K562 (cell line): ENCODE results near the gene TBC1D17. TPM values are rescaled to one million over a fixed set of nuclear protein-coding genes. Genes with fewer than 3 reads are reported as not detected.

Experiments used
- ARID1B ChIP-seq: fragments of 450-650 bp; IDR thresholded peaks from 2 replicates; pipeline ENCODE4 v1.6.1; 2016; ENCODE audit warnings: antibody characterized with exemption, mild to moderate bottlenecking, inconsistent platforms
- ATF7 ChIP-seq: fragments of 450-650 bp; IDR thresholded peaks from 2 replicates; pipeline ENCODE4 v1.7.1; 2014; ENCODE audit warnings: mild to moderate bottlenecking, moderate library complexity
- ELK3 ChIP-seq: fragments of 450-650 bp; formaldehyde crosslinking; IDR thresholded peaks from 2 replicates; pipeline ENCODE4 v1.4.0; 2020; ENCODE audit warnings: mild to moderate bottlenecking
- L3MBTL2 ChIP-seq: fragments of 450-650 bp; IDR thresholded peaks from 2 replicates; pipeline ENCODE4 v1.6.1; 2016; ENCODE audit warnings: mild to moderate bottlenecking, moderate library complexity
- MLLT1 ChIP-seq, 2 experiments: fragments of 450-650 bp; IDR thresholded peaks; 2 replicates each; pipeline ENCODE4 v1.6.1; 2016
- PRPF4 ChIP-seq: fragments of 200-400 bp; formaldehyde crosslinking; IDR thresholded peaks from one replicate; pipeline ENCODE4 v1.6.1; 2017; ENCODE audit warnings: low read length, low read depth, mild to moderate bottlenecking; ENCODE audit not compliant: insufficient read depth, poor library complexity, severe bottlenecking
- SMAD4 ChIP-seq: fragments of 250-450 bp; sonication (Bioruptor Pico); conservative IDR thresholded peaks from 2 replicates; pipeline ENCODE4 v1.8.0; 2021; ENCODE audit warnings: inconsistent platforms, mild to moderate bottlenecking, moderate library complexity
- ZBTB17 ChIP-seq: fragments of 450-650 bp; formaldehyde crosslinking; IDR thresholded peaks from 2 replicates; pipeline ENCODE4 v1.4.0; 2020; ENCODE audit warnings: mild to moderate bottlenecking
- ZNF347 ChIP-seq: fragments of 450-650 bp; formaldehyde crosslinking; IDR thresholded peaks from 2 replicates; pipeline ENCODE4 v1.4.0; 2020; ENCODE audit warnings: low read depth, mild to moderate bottlenecking, moderate library complexity
- ZNF41 ChIP-seq: fragments of 250-450 bp; sonication (Bioruptor Pico); conservative IDR thresholded peaks from 2 replicates; pipeline ENCODE4 v1.4.0; 2020; ENCODE audit warnings: mild to moderate bottlenecking
- ZNF511 ChIP-seq: sonication (generic); formaldehyde crosslinking; IDR thresholded peaks from 2 replicates; pipeline ENCODE4 v1.8.0; 2022; ENCODE audit warnings: mild to moderate bottlenecking, missing genetic modification reagents
- ZNF696 ChIP-seq: fragments of 250-450 bp; sonication (Bioruptor Pico); conservative IDR thresholded peaks from 2 replicates; pipeline ENCODE4 v1.4.0; 2020; ENCODE audit warnings: mild to moderate bottlenecking, moderate library complexity
- ZNF699 ChIP-seq: fragments of 250-450 bp; sonication (Bioruptor Pico); IDR thresholded peaks from 2 replicates; pipeline ENCODE4 v1.8.0; 2021; ENCODE audit warnings: mild to moderate bottlenecking, moderate library complexity; ENCODE audit not compliant: insufficient replicate concordance
- polyA plus RNA-seq, 8 experiments: library from polyadenylated mRNA; depleted of rRNA in 4 of 8; stranded (reverse) in 5 of 8; unstranded in 3 of 8; fragments of >200 nt; fragmentation: Nextera tagmentation in 2 of 8; fragmentation: Illumina TruSeq in 1 of 8; extraction: Ambion mirVana in 2 of 8; extraction: Trizol in 1 of 8; gene quantifications; 2 replicates each; pipeline versions ENCODE4 v1.2.1 to v1.2.3, GENCODE V29; 2011 to 2014; ENCODE audit warnings: inconsistent platforms in 1 of 8, missing spikeins in 1 of 8
- total RNA-seq, 7 experiments: library from RNA; depleted of rRNA in 6 of 7; stranded (reverse); fragments of >200 nt in 6 of 7; fragmentation: Illumina TruSeq in 2 of 7; extraction: Trizol in 2 of 7; gene quantifications; 2 replicates each; pipeline versions ENCODE4 v1.2.1 to v1.2.3, GENCODE V29; 2011 to 2021; ENCODE audit warnings: low replicate concordance in 1 of 7
- TF ChIP-seq, protein P1 (sequence below): fragments of 450-650 bp; IDR thresholded peaks from 2 replicates; pipeline ENCODE4 v1.6.1; 2016; ENCODE audit warnings: low read depth

Gene TBC1D17
- total and polyA plus RNA-seq, 9 of the 15 experiments (the other 6 are each of a cell fraction or from before 2014, with no cell fraction given): 0.42 to 16.0 (median 3.8) TPM

GRCh38 chr19:49847731-49848696 is 29.5 kb upstream of the TBC1D17 start (continued):
- TF ChIP-seq ARID1B (peak; percentile 70), MLLT1 (IDR thresholded peaks at IDR 0.05) (peak in 1 of 2 experiments; percentile 78; a peak in 1 of 4 replicates), PRPF4 (no peak), SMAD4 (0 out of 2 replicates have a peak, but pooled peaks have one; percentile 26), ZNF347 (CRISPR knock-in tag) (no peak), ZNF41 (no peak), ZNF511 (CRISPR knock-in tag) (0 out of 2 replicates have a peak, but pooled peaks have one; percentile 4), ZNF696 (CRISPR knock-in tag) (no peak), L3MBTL2 (peak; percentile 97), ATF7 (peak; percentile 84), ELK3 (no peak), ZBTB17 (CRISPR knock-in tag) (no peak), ZNF699 (CRISPR knock-in tag) (no peak)
- TF ChIP-seq, protein P1, sequence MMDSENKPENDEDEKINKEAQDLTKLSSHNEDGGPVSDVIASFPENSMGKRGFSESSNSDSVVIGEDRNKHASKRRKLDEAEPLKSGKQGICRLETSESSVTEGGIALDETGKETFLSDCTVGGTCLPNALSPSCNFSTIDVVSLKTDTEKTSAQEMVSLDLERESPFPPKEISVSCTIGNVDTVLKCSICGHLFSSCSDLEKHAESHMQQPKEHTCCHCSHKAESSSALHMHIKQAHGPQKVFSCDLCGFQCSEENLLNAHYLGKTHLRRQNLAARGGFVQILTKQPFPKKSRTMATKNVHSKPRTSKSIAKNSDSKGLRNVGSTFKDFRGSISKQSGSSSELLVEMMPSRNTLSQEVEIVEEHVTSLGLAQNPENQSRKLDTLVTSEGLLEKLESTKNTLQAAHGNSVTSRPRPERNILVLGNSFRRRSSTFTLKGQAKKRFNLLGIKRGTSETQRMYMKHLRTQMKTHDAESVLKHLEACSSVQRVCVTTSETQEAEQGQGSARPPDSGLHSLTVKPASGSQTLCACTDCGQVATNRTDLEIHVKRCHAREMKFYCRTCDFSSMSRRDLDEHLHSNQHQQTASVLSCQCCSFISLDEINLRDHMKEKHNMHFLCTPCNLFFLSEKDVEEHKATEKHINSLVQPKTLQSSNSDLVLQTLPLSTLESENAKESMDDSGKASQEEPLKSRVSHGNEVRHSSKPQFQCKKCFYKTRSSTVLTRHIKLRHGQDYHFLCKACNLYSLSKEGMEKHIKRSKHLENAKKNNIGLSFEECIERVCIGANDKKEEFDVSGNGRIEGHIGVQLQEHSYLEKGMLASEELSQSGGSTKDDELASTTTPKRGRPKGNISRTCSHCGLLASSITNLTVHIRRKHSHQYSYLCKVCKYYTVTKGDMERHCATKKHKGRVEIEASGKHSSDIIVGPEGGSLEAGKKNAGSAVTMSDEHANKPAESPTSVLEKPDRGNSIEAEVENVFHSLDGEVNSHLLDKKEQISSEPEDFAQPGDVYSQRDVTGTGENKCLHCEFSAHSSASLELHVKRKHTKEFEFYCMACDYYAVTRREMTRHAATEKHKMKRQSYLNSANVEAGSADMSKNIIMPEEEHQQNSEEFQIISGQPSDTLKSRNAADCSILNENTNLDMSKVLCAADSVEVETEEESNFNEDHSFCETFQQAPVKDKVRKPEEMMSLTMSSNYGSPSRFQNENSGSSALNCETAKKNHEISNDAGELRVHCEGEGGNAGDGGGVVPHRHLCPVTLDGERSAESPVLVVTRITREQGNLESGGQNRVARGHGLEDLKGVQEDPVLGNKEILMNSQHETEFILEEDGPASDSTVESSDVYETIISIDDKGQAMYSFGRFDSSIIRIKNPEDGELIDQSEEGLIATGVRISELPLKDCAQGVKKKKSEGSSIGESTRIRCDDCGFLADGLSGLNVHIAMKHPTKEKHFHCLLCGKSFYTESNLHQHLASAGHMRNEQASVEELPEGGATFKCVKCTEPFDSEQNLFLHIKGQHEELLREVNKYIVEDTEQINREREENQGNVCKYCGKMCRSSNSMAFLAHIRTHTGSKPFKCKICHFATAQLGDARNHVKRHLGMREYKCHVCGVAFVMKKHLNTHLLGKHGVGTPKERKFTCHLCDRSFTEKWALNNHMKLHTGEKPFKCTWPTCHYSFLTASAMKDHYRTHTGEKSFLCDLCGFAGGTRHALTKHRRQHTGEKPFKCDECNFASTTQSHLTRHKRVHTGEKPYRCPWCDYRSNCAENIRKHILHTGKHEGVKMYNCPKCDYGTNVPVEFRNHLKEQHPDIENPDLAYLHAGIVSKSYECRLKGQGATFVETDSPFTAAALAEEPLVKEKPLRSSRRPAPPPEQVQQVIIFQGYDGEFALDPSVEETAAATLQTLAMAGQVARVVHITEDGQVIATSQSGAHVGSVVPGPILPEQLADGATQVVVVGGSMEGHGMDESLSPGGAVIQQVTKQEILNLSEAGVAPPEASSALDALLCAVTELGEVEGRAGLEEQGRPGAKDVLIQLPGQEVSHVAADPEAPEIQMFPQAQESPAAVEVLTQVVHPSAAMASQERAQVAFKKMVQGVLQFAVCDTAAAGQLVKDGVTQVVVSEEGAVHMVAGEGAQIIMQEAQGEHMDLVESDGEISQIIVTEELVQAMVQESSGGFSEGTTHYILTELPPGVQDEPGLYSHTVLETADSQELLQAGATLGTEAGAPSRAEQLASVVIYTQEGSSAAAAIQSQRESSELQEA: no peak
